Activated B cell treated with CpG ODN at 0.5 μM for 24 hours (primary cell): ENCODE results near the gene ASCL2. TPM values are rescaled to one million over a fixed set of nuclear protein-coding genes. Genes with fewer than 3 reads are reported as not detected.

Experiments used
- ATAC-seq: fragments of 200-7000 bp; cut with Tn5 transposase; one replicate; pipeline ENCODE4 v1.10.0; 2021; ENCODE audit warnings: low read depth, mild to moderate bottlenecking, moderate library complexity
- CTCF ChIA-PET: fragments of 350-600 bp; sonication (Branson Sonifier 250); formaldehyde crosslinking; loops from one replicate; lab custom pipeline; 2021; ENCODE audit warnings: antibody characterized with exemption; lab: Charles Lee
- POLR2A ChIA-PET: fragments of 350-600 bp; sonication (Branson Sonifier 250); formaldehyde crosslinking; loops from one replicate; lab custom pipeline; 2021; ENCODE audit warnings: antibody characterized with exemption; lab: Charles Lee
- DNase-seq: peaks from one replicate; pipeline ENCODE4 v3.0.0; 2022
- H3K27ac Mint-ChIP-seq: one replicate; pipeline ENCODE4 v1.8.0; 2020; ENCODE audit warnings: mixed read lengths
- H3K27me3 Mint-ChIP-seq: one replicate; pipeline ENCODE4 v1.8.0; 2021; ENCODE audit warnings: mixed read lengths
- H3K36me3 Mint-ChIP-seq: one replicate; pipeline ENCODE4 v1.8.0; 2021; ENCODE audit warnings: low read depth, mixed read lengths
- H3K4me1 Mint-ChIP-seq: one replicate; pipeline ENCODE4 v1.8.0; 2021; ENCODE audit warnings: mixed read lengths
- H3K4me3 Mint-ChIP-seq: one replicate; pipeline ENCODE4 v1.8.0; 2020; ENCODE audit warnings: mild to moderate bottlenecking, mixed read lengths
- H3K9me3 Mint-ChIP-seq: one replicate; pipeline ENCODE4 v1.8.0; 2020; ENCODE audit warnings: mixed read lengths
- intact Hi-C: fragments of 100-400 bp; cut with micrococcal nuclease; formaldehyde crosslinking; loops from one replicate; pipeline ENCODE4 v1.15.1; 2024
- total RNA-seq: library from RNA; stranded (reverse); gene quantifications from 2 replicates; pipeline ENCODE4 v1.2.3, GENCODE V29; 2022
- TF ChIP-seq, protein P1 (sequence below): fragments of 200-600 bp; IDR thresholded peaks from one replicate; pipeline ENCODE4 v1.8.0; 2022; ENCODE audit warnings: antibody characterized with exemption, mild to moderate bottlenecking

Gene ASCL2
- total RNA-seq, 1 donor from 2014 or later = 1.3 TPM

DNA sequence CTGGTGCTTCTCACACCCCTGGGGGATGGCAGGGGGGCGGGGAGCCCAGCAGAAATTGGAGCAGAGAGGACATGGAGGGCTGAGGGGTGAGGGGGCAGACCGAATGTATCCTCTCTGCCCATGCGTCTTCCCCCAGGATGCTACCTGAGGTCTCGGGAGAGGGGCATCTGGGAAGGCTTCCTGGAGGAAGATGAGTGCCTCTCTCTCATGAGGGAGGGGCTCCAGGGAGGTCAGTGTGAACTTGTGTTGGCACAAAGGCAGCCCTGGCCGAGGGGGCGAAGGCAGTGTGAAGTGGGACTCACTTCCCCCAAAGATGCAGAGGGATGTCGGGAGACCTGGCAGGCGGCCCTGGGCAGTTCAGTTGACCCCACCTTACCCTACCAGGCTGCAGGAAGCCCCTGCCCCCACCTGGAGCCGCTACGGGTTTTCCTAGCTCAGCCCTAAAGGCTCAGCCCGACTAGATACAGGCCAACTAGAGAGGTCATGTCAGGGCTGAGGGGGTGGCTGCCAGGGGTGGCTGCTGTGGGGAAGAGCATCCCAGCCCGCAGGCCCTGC lies 10.4 kb downstream of the ASCL2 start:
- peaks cover 3% of the 10 kb centered on the region for H3K9me3 Mint-ChIP-seq
- ATAC-seq = no peak
- no peaks in the 10 kb centered on the region for H3K4me1 Mint-ChIP-seq
- POLR2A ChIA-PET = no interaction called here
- intact Hi-C loops = no loop called here
- DNase-seq = no peak
- no peaks in the 10 kb centered on the region for H3K36me3 Mint-ChIP-seq
- CTCF ChIA-PET = no interaction called here
- no peaks in the 10 kb centered on the region for H3K27me3 Mint-ChIP-seq
- TF ChIP-seq, protein P1, sequence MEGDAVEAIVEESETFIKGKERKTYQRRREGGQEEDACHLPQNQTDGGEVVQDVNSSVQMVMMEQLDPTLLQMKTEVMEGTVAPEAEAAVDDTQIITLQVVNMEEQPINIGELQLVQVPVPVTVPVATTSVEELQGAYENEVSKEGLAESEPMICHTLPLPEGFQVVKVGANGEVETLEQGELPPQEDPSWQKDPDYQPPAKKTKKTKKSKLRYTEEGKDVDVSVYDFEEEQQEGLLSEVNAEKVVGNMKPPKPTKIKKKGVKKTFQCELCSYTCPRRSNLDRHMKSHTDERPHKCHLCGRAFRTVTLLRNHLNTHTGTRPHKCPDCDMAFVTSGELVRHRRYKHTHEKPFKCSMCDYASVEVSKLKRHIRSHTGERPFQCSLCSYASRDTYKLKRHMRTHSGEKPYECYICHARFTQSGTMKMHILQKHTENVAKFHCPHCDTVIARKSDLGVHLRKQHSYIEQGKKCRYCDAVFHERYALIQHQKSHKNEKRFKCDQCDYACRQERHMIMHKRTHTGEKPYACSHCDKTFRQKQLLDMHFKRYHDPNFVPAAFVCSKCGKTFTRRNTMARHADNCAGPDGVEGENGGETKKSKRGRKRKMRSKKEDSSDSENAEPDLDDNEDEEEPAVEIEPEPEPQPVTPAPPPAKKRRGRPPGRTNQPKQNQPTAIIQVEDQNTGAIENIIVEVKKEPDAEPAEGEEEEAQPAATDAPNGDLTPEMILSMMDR = no peak
- H3K27ac Mint-ChIP-seq = no peak overlapping the region
- H3K4me3 Mint-ChIP-seq = no peak overlapping the region

DNA sequence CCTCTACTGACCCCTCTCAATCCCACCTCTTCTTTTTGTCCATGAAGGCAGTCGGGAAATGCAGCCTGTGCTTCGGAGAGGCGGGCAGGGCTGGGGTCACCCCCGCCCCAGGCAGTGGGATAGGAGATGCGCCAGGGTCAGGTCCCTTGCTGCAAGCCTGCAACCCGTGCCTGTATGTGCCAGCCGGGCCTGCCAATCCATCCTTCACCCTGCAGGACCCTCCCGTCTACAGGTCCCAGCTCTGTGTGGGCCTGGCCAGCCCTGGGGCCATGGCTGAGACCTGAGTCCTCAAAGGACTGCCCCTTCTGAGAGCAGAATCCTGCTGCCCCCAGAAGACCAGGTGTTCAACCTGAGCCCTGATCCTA lies 10.9 kb downstream of the ASCL2 start:
- CTCF ChIA-PET = no interaction called here
- no peak for DNase-seq
- Mint-ChIP-seq H3K4me3 (no peak overlapping the region), H3K27me3 (no peaks in the 10 kb centered on the region), H3K36me3 (no peaks in the 10 kb centered on the region), H3K27ac (no peak overlapping the region), H3K4me1 (no peaks in the 10 kb centered on the region), H3K9me3 (peaks cover 6% of the 10 kb centered on the region)
- intact Hi-C loops = no loop called here
- POLR2A ChIA-PET = no interaction called here
- ATAC-seq = no peak
- TF ChIP-seq, protein P1 = no peak

DNA sequence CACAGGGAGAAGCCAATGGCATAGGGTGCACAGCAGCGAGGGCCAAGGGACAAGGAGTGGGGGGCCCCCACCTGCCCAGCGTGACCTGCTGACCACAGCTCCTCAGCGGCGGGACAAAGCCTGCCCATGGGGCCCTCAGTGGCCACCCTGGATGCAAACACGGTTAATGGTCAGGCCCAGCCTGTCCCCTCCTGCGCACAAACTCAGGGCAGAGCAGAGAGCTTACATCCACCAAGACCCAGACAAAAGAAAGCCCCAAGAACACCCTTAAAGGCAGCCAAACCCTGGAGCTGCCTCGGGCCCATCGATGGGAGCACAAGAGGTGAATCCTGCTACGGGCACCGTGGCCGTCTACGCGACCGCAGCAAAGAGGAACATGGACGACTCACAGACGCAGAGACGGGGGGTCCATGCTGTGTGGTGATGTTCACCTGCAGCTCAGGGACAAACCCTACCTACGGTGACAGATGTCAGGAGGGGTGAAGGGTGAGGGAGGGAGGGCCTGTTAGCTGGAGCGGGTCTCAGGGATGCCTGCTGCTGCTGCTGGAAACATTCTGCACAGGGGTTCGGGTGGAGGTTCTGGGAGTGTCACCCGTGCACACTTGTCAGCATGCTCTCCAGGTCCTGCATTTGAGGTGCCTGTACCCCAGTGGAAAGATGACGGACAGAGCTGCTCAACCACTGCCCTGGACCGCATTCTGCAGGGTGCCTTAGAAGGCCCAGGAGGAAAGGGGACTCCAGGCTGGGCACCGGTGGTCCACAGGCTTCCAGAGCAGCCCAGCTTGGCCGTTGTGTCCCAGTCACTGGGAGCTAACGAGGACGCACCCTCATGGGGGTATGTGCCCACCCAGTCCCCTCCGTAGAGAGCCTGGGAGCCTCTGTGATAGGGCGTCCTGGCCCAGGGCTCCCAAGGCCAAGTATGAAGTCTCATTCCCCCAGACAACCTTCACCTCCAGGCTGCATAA lies 11.6 kb downstream of the ASCL2 start:
- Mint-ChIP-seq H3K36me3 (no peaks in the 10 kb centered on the region), H3K27ac (no peak overlapping the region), H3K9me3 (peaks cover 6% of the 10 kb centered on the region), H3K27me3 (no peaks in the 10 kb centered on the region), H3K4me1 (no peaks in the 10 kb centered on the region), H3K4me3 (no peak overlapping the region)
- ChIA-PET POLR2A (no interaction called here), CTCF (no interaction called here)
- TF ChIP-seq, protein P1 = no peak
- intact Hi-C loops = no loop called here
- DNase-seq = no peak
- ATAC-seq = no peak

DNA sequence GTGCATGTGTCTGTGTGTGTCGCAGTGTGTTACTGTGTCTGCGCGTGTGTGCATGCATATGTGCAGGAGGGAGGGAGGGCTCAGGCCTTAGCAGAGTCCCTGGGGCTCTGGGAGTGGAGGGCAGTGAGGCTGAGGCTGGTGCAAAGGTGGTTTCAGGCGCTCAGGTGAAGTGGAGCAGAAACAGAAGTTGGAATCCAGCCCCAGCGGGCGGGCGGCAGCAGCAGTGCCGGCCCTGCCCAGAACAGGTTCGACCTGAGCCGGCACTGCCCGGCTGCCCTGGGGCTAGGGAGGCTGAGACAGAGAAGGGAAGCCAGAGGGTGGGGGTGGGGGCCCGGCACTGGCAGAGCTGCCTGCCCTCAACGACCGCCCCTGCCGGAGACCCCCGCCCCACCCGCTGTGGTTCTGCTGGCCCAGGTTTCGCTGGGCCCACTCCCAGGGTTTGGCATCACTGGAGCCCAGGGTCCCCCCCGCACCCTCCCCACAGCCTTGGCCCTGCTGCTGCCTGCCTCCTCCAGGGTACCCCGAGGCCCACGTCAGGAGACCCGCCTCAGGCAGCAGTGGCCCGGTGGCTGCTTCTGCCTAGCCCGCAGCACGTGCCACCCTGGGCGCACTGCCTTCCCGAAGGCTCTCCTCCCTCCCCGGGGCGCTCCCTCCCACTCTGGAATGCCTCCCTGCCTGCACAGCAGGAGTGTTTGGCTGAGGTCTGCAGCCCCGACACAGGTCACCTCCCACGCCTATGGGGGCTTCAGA lies 13.3 kb downstream of the ASCL2 start:
- intact Hi-C loops = no loop called here
- TF ChIP-seq, protein P1 = no peak
- H3K4me3 Mint-ChIP-seq = no peak overlapping the region
- POLR2A ChIA-PET = no interaction called here
- H3K27me3 Mint-ChIP-seq = no peaks in the 10 kb centered on the region
- H3K27ac Mint-ChIP-seq = no peak overlapping the region
- CTCF ChIA-PET = no interaction called here
- peaks cover 6% of the 10 kb centered on the region for H3K9me3 Mint-ChIP-seq
- ATAC-seq (no peak), DNase-seq (no peak)
- no peaks in the 10 kb centered on the region for H3K4me1 Mint-ChIP-seq
- no peaks in the 10 kb centered on the region for H3K36me3 Mint-ChIP-seq
